KMS-11 (cell line): Measurements from ENCODE around the gene EIF5A.
"Not testable (repeated sequence)": the region's sequence is repeated elsewhere in the genome, so short reads cannot be mapped to it uniquely, and the experiment has no call there.

Source experiments
- H2AFZ ChIP-seq: fragments of 200-600 bp; sonication (generic); 2 replicates; pipeline ENCODE4 v1.6.1; 2016; ENCODE audit warnings: antibody characterized with exemption, mixed run types, low read depth
- H3K27ac ChIP-seq: fragments of 200-600 bp; sonication (generic); 2 replicates; pipeline ENCODE4 v1.6.1; 2016; ENCODE audit warnings: mild to moderate bottlenecking, mixed run types
- H3K27me3 ChIP-seq: fragments of 200-600 bp; sonication (generic); 2 replicates; pipeline ENCODE4 v1.6.1; 2017; ENCODE audit warnings: mild to moderate bottlenecking, low read depth, mixed run types, moderate library complexity; ENCODE audit not compliant: insufficient read depth
- H3K36me3 ChIP-seq: fragments of 200-600 bp; sonication (generic); 2 replicates; pipeline ENCODE4 v1.6.1; 2017; ENCODE audit warnings: mild to moderate bottlenecking, mixed run types; ENCODE audit not compliant: insufficient read depth
- H3K4me1 ChIP-seq: fragments of 200-600 bp; sonication (generic); 2 replicates; pipeline ENCODE4 v1.6.1; 2016; ENCODE audit warnings: mild to moderate bottlenecking, low read depth, mixed run types; ENCODE audit not compliant: poor library complexity, severe bottlenecking
- H3K4me2 ChIP-seq: fragments of 200-600 bp; sonication (generic); 2 replicates; pipeline ENCODE4 v1.7.0; 2016; ENCODE audit warnings: mild to moderate bottlenecking, mixed run types
- H3K4me3 ChIP-seq: fragments of 200-600 bp; sonication (generic); IDR thresholded peaks from 2 replicates; pipeline ENCODE4 v1.6.1; 2017; ENCODE audit warnings: low read depth, low read length, mixed read lengths; ENCODE audit not compliant: insufficient read depth
- H3K79me2 ChIP-seq: fragments of 200-600 bp; sonication (generic); 2 replicates; pipeline ENCODE4 v1.6.1; 2016; ENCODE audit warnings: low read depth, mixed run types; ENCODE audit not compliant: insufficient read depth
- H3K9ac ChIP-seq: fragments of 200-600 bp; sonication (generic); 2 replicates; pipeline ENCODE4 v1.6.1; 2016; ENCODE audit warnings: mild to moderate bottlenecking, mixed run types
- H4K20me1 ChIP-seq: fragments of 200-600 bp; sonication (generic); 2 replicates; pipeline ENCODE4 v1.6.1; 2016; ENCODE audit warnings: mild to moderate bottlenecking, mixed run types; ENCODE audit not compliant: insufficient read depth
- TF ChIP-seq, protein P1 (sequence below): fragments of 200-600 bp; sonication (generic); conservative IDR thresholded peaks from 2 replicates; pipeline ENCODE4 v1.6.1; 2017; ENCODE audit warnings: low read depth, mild to moderate bottlenecking, antibody characterized with exemption, low read length, moderate library complexity, mixed read lengths

EIF5A gene

DNA sequence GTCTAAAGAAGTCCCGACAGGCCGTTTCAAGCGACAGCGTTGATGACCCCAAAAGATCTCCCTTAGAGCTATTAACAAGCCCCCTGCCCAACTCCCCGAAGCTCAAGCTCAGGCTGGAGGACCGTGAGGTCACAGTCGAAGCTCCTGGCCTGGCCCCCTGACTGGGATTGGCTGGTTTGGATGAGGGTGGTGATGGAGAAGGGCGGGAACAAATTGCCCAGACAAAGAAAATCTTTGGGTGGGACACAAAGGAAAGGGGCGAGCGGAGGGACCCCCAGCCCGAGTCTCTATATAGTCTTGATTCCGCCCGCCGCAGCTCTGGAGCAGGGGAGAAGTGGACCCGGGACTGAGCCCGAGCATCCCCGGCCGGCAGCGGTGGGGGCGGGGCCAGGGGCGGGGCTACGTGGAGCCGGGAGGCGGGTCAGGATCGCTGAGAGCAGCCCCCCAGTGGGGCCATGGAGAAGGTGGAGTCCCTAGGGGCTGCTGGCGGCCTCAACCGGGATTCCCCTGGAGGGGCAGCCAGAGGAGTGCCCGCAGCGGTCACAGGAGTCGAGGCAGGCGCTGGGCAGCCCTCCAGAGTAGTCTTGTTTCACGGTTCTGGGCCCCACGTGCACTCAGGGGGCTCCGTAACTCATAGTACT, 22.7 kb downstream of the EIF5A start:
- H3K36me3 ChIP-seq: no peaks in the 10 kb centered on the region
- no peak overlapping the region for H3K4me2 ChIP-seq
- H2AFZ ChIP-seq: no peak overlapping the region
- H4K20me1 ChIP-seq: no peaks in the 10 kb centered on the region
- H3K27me3 ChIP-seq: no peaks in the 10 kb centered on the region
- H3K4me1 ChIP-seq: no peaks in the 10 kb centered on the region
- H3K79me2 ChIP-seq: no peaks in the 10 kb centered on the region
- no peak overlapping the region for H3K27ac ChIP-seq
- H3K4me3 ChIP-seq: no peak overlapping the region
- TF ChIP-seq, protein P1, sequence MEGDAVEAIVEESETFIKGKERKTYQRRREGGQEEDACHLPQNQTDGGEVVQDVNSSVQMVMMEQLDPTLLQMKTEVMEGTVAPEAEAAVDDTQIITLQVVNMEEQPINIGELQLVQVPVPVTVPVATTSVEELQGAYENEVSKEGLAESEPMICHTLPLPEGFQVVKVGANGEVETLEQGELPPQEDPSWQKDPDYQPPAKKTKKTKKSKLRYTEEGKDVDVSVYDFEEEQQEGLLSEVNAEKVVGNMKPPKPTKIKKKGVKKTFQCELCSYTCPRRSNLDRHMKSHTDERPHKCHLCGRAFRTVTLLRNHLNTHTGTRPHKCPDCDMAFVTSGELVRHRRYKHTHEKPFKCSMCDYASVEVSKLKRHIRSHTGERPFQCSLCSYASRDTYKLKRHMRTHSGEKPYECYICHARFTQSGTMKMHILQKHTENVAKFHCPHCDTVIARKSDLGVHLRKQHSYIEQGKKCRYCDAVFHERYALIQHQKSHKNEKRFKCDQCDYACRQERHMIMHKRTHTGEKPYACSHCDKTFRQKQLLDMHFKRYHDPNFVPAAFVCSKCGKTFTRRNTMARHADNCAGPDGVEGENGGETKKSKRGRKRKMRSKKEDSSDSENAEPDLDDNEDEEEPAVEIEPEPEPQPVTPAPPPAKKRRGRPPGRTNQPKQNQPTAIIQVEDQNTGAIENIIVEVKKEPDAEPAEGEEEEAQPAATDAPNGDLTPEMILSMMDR: no peak
- no peak overlapping the region for H3K9ac ChIP-seq

DNA sequence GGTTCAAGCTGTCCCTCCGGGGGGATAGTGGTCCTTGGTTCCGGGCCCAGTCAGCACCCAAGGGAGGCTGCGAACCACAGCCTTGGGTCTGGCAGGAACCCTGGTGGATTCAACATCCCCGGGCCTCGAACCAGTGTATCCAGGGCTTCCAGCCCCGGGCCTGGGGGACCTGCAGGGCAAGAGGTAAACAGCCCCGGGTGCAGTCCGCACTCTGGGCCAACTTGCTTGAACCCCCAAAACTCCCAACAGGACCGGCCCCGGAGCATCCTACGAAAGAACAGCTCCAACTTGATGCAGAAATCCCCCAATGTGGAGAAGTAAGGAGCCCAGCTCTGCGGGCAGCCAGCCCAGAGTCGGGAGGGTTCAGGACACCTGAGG, 23.2 kb downstream of the EIF5A start:
- Histone ChIP-seq H3K27me3 (no peaks in the 10 kb centered on the region), H3K79me2 (no peaks in the 10 kb centered on the region), H4K20me1 (no peaks in the 10 kb centered on the region), H3K9ac (no peak overlapping the region), H2AFZ (no peak overlapping the region), H3K4me2 (no peak overlapping the region), H3K27ac (no peak overlapping the region), H3K36me3 (no peaks in the 10 kb centered on the region), H3K4me3 (no peak overlapping the region), H3K4me1 (no peaks in the 10 kb centered on the region)
- TF ChIP-seq, protein P1: no peak

DNA sequence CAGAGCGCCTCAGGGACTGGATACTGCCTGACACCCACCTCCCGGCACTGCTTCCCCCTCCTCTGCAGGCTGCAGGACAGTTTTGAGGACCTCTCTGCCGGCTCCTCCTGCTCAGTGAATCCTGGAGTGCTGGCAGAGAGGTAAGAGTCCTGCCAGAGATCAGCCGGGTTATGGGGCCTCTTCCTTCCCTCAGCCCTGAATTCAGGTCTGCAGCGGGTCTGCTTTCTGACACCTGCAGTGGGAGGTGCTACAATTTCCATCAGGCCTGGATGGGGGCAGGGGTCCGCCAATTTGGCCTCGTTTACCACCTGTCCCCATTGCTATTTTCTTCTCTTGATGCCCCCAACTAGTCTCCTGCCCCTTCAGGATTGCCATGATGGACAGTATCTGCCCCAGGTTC, 24.7 kb downstream of the EIF5A start:
- no peaks in the 10 kb centered on the region for H3K36me3 ChIP-seq
- no peak overlapping the region for H3K9ac ChIP-seq
- no peak overlapping the region for H3K4me3 ChIP-seq
- TF ChIP-seq, protein P1: no peak
- H3K27me3 ChIP-seq: no peaks in the 10 kb centered on the region
- H2AFZ ChIP-seq: no peak overlapping the region
- H3K4me1 ChIP-seq: no peaks in the 10 kb centered on the region
- no peak overlapping the region for H3K4me2 ChIP-seq
- H3K79me2 ChIP-seq: no peaks in the 10 kb centered on the region
- no peak overlapping the region for H3K27ac ChIP-seq
- H4K20me1 ChIP-seq: no peaks in the 10 kb centered on the region

DNA sequence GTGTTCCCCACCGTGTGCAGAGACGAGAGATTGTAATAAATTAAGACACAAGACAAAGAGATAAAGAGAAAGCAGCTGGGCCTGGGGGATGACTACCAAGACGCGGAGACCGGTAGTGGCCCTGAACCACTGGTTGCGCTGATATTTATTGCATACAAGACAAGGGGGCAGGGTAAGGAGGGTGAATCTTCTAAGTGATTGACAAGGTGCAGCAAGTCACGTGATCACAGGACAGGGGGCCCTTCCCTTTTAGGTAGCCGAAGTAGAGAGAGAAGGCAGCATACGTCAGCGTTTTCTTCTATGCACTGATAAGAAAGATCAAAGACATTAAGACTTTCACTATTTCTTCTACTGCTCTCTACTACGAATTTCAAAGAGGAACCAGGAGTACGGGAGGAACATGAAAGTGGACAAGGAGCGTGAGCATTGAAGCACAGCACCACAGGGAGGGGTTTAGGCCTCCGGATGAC, 25.2 kb downstream of the EIF5A start:
- not testable (repeated sequence) for H3K4me3 ChIP-seq, H3K27ac ChIP-seq, H3K9ac ChIP-seq, H2AFZ ChIP-seq, H3K27me3 ChIP-seq, H3K4me2 ChIP-seq, H4K20me1 ChIP-seq, H3K36me3 ChIP-seq, H3K4me1 ChIP-seq, H3K79me2 ChIP-seq

DNA sequence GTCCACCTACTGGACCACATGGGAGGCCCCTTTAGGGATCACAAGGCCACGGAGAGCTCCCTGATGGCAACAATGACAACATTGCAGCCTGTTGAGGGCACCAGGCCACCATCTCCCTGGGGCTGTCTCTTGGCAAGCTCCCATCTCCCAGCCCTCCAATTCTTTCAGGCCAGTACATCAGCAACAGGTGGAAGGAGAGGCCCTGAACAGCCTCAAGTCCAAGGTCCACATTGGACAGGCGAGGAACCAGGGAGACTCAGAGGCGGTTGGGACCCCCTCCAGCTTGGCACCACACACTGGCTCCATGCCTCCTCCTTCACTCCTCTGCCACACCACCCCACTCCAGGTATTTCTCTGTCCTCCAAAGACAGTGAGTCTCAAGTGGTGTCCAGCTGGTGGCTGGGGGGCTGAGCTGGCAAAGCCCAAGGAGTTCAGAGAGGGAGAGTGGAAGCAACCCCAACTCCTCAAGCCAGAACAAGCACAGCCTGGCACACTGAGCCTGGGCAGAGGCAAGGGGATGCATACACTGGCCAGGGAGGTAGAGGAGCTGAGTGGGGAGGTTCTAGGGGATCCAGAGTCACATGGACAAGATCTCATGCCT, 27.6 kb downstream of the EIF5A start:
- Histone ChIP-seq H2AFZ (no peak overlapping the region), H3K4me2 (no peak overlapping the region), H3K27ac (no peak overlapping the region), H3K4me1 (no peaks in the 10 kb centered on the region), H4K20me1 (no peaks in the 10 kb centered on the region), H3K27me3 (no peaks in the 10 kb centered on the region), H3K79me2 (no peaks in the 10 kb centered on the region), H3K9ac (no peak overlapping the region), H3K36me3 (no peaks in the 10 kb centered on the region), H3K4me3 (no peak overlapping the region)
- TF ChIP-seq, protein P1: no peak

DNA sequence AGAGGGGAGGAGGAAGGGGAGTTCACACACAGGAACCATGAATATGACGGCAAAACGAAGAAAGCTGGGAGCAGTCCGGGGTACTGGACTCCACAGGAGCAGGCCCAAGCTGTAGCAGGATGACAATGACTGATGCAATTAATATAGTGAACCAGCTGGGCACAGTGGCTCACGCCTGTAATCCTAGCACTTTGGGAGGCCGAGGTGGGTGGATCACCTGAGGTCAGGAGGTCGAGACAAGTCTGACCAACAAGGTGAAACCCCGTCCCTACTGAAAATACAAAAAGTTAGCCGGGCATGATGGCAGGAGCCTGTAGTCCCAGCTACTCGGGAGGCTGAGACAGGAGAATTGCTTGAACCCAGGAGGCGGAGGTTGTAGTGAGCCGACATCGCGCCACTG, 28.3 kb downstream of the EIF5A start:
- not testable (repeated sequence) for H3K79me2 ChIP-seq, H3K27ac ChIP-seq, H3K36me3 ChIP-seq, H3K4me3 ChIP-seq, H4K20me1 ChIP-seq, H2AFZ ChIP-seq, H3K9ac ChIP-seq, H3K27me3 ChIP-seq, H3K4me2 ChIP-seq, H3K4me1 ChIP-seq
